HS-5 (cell line): ENCODE results near the gene RASGEF1C.

ENCODE experiments used
- DNase-seq: peaks from one replicate; pipeline ENCODE4 v3.0.0-alpha.2; 2012; ENCODE audit warnings: low read depth

Gene RASGEF1C

DNA sequence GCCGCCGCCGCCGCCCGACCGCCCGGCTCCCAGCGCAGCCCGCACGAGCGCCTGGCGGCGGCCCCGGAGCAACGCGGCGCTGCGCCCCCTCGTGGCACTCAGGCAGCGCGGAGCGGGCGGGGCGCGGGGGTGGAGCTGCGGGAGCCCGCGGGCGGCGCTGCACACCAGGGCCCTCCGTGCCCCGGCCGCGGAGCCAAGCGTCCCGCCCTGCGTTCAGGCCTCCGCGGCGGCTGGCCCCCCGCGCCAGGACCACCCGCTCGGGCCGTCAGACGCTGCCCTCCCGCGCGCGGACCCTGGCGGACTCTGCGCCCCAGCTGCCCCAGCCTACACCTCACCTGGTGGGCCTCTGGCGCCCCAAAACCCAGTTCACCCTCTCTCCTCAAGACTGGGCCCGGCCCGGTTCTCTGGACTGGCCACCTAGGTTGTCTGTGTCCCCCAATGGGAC is at the start of gene RASGEF1C:
TSS of gene RASGEF1C (minus strand) at position 75 of the 445 bp plus-strand sequence. CDS start 71,159 bp downstream, outside the sequence.
- DNase-seq, result no peak

DNA sequence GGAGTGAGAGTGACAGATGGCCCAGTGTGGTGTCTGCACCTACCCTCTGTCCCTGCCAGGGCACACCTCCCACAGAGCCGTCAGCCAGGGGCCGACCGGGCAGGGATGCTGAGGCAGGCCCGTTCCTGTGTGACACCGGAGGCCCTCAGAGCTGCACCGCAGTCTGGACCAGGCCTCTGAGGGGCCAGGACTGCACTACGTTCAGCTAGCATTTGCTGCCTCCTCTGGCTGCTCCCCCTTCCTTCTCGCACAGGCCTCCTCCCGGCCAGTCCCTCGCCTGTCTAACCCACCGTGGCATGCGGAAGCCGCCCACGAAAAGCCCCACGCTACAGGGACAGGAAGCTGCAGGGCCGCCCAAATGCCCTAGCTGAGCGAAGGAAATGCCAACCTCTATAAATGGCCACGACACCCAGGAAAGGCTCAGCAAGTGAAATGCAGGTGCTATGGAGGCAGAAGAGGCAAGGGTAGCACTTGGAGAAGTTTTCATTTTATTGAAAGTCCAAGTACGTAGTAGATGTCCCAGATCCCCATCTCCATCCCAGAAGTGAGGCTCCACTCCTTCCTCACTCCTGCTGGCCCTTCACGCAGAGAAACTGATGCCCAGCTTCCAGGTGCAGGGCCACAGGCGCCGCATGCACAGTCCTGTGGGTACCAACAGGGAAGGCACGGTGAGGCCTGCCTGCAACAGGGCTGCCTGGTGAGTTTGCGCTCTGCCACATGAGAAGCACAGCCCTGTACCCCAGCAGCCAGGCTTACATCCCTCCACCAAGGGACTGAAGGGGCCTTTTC is 44.2 kb upstream of the RASGEF1C start:
- DNase-seq, result no peak

DNA sequence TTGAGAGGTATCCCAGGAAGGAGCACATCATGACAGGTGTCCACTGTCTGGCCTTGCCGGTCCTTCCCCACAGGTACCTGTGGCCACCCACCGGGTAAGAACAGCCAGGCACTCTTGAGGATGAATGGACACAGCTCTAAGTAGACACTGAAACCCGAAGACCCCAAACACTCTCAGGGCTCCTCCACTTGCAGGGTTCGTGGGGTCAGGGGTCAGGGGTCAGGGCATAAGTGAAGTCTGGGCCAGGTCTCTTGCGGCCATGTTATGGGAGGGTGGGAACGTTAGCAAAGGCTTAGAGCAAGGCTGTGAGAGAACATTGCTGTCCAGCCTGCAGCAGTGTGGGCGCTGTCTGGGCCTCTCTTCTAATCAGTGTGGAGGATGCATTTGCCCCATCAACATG is 42.9 kb upstream of the RASGEF1C start:
- no peak for DNase-seq

DNA sequence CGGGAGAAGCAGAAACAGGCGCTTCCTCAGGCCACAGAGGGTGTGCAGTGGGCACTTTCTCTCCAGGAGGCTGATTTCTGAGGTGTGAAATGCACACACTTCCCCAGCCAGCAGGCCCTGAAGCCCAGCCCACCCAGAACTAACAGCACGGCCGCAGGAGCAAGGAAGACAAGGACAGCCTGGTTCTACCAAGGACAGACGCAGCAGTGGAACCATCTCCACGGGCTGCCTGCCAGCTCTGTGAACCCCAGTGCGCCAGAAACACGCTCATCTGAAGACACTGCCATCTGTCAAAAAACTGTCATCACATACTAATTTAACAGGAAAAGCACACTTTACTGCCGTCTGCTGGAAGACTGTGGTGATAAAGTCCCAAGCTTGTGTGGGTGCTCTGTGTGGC is 42.1 kb upstream of the RASGEF1C start:
- no peak for DNase-seq

DNA sequence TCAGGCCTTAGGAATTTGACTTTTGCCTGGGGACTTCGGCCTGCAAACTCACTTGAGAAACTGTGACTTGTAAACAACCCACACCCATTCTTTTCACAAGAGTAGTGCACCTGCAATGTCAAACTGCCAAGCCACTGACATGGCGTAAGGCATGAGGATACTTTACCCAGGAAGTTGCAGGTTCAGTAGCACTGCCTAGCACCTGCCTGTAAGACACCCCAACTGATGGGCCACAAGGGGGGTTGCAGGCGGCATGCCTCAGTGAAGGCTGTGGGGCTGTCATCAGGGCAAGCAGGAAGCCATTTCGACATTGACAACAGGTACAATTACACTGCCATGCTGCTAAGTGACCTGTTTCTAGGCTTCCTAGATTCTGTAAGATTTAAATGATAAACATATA is 41.3 kb upstream of the RASGEF1C start:
- no peak for DNase-seq

DNA sequence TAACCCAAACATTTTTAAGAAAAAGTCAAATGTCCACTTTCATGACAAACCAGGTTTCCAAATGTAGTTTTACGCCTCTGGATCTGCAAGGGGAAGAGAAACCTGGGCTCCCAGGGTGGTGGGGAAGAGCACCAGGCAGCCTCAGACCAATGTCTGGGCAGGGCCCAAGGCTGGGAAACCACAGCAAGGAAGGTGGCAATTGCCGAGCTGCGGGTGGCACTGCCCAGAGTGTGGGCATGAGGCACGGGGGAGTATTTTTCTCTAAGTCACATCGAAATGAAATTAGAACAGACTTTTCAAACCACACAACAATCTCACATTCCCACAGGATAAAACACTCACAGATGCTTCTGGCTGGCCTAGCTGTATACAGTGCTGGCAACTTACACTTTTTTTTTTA is 32.6 kb upstream of the RASGEF1C start:
- no peak for DNase-seq

DNA sequence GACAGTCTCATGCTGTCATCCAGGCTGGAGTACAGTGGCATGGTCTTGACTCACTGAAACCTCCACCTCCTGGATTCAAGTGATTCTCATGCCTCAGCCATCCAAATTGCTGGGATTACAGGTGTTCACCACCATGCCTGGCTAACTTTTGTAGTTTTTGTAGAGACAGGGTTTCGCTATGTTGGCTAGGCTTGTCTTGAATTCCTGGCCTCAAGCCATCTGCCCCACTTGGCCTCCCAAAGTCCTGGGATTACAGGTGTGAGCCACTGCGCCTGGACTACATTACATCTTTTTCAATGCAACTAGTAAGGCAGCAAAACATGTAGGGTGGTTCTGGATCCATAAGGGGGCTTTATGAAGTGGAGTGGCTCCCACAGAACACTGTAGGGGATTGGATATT is 29.6 kb upstream of the RASGEF1C start:
- DNase-seq, result no peak

DNA sequence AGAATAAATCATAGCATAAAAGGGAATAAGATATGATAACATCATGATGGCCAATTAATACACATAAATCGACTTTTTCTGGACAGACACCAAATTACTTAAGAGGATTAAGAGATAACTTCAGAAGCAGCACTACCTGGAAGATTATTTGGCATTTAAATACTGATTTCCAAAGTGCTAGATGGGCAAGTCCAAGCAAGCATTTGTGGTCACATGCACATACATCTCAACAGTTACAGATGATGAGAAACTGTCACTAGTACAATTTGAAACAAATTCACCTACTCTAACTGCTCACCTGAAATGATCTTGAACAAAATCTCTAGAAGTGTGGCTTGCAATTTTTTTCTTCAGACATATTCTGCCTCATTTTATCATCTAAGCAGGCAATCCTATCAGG is 26.8 kb upstream of the RASGEF1C start:
- no peak for DNase-seq

DNA sequence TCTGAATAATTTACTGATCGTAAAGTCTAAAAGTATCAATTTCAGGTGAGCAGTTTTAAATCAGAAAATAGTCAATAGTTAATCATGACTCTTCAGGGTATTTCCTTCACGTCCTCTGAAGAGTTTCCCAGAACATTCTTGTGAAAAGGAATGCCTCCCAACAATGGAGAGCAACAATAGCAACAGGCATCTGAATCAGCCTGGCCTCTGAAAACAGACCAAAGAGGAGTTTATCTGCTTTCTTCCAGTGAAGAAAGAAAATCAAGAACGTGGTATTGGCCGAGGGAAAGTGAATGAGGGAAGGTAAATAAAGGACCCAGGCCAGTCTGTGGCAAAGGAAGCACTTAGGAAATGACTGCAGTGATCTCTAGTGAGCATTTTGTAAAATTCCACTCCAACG is 26.1 kb upstream of the RASGEF1C start:
- no peak for DNase-seq

DNA sequence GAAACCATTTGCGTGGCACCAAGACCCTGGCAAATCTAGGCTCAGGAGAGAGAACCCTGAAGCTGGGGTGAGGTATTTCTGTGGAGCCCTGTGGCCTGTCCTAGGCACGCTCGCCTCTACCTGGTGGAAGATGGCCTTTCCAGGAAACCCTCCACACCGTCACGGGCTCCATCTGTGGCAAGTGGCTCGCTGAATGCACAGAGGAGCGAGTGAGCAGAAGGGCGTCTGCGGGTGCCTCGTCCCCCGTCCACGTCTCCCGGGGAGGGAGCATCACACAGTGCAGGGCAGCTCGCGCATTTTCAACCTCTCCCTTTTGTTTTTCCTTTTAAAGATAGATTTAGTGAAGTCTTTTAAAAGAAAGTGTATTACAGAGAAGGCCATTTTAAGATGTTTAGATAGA is 25.3 kb upstream of the RASGEF1C start:
- no peak for DNase-seq

DNA sequence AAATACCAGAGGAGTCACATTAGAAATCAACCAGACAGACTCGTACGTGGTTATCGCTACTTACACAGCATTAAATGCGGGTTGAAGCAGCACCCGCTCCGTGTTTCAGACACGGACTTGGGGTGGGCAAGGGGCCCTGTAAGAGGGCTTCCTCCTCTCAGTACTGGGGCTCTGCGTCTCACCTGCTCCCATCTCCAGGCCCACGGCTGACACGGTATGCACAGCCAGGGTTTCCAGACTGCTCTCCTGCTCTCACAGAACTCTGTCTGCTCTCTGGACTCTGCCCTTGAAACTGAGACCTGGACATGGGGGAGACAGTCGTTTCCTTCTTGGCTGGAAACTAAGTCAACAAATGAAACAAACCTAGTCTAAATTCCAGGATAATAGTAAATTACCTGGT is 24.7 kb upstream of the RASGEF1C start:
- DNase-seq, result no peak

DNA sequence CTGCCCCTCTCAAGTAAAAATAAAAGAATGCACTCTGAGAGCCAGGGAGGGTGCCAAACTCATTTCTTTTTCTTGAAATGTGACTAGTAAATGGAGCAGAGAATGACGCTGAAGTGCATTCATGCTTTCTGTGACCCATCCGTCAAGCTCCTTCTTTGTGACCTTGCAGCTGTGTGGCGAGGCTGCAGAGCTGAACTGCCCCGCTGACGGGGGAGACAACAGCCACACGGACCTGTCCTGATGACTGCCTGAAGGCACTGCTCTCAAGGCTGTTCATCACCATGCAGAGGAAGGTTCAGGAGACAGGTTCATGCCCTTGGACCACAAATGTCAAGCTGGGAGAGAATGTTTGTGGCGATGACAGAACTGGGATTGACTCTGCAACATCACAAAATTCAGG is 21.0 kb upstream of the RASGEF1C start:
- DNase-seq, result no peak

DNA sequence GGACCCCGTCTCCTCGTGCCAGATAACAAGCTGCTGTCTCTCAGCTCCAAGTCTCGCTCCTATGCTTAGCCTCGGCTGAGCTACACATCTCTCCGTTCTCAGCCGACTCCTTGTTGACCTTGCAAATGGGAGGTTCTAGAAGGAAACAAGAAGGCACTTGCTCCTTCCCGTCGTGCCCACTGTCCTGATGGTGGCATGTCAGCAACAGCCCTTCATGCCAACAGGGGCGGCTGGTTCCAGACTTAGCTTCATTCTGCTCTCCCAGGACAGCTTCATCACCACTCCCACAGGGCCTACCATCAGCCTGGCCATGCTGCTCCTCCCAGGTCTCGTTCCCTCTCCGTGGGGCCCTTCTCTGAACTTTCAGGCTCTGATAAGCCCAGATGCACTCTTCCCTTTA is 13.0 kb upstream of the RASGEF1C start:
- DNase-seq, result no peak

DNA sequence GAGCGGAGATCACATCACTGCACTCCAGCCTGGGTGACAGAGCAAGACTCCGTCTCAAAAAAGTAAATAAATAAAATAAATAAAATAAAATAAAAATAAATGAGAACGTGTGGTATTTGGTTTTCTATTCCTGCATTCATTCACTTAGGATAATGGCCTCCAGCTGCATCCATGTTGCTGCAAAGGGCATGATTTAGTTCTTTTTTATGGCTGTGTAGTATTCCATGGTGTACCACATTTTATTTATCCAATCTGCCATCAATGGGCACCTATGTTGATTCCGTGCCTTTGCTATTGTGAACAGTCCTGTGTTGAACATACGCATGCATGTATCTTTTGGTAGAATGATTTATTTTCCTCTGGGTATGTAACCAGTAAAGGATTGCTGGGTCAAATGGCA is 8.8 kb upstream of the RASGEF1C start:
- DNase-seq, result no peak

DNA sequence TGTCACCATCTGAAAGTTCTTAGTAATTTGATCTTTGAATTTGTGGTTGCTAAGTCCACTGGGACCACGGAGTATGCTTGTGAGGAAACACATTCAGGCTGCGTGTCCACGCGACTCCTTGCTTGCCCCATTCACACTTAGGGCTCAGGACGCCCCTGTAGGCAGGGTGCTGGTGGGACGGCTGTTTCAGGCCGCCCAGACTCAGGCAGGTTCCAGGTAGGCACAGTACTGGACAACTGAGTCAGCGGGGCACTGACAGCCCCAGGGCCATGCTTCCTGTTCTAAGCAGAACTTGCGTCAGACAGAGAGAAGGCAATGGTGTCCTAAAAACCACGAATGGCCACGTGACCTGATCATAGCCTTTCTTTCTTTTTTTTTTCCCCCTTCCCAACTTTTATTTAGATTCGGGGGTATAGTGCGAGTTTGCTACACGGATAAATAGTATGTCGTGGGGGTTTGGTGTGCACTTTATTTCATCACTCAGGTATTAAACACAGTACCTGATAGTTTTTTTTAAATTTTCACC is 7.7 kb upstream of the RASGEF1C start:
- DNase-seq, result no peak

DNA sequence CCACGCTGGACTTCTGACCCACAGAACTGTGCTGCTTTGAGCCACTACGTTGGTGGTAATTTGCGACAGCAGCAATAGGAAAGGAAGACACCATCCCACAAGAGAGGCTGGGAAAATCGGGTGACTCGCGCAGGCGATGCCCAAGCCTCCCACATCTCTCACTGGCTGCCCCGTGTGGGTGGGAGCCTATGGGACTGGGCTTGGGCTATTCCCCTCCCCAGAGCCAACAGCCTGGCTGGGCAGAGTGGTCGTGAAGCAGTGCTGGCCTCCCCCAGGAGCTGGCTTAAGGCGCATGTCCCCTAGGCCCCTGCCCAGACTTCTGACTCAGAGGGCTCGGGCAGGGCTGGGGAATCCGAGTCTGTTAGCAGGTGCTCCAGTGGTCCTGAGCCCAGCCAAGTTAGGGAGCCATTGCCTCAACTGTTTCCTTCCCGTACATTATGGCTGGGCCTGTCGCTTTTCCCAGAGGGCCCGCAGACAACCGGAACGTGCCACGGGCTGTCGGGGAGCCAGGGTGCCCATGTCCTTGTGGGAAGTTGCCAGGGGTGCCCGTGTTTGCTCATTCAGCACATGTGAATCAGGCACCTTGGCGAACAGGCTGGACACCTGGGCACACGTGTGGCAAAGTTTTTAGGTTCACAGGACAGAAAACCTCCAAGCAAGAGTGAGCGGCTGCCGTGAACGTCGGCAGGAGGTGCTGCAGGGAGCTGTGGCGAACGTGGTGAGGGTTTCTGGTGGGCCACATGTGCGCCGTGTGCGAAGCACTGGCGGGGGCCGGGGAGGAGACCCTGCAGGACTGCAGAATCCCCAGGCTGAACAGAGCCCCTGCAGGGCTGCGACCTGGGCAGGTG is 7.0 kb upstream of the RASGEF1C start:
- DNase-seq, result no peak

DNA sequence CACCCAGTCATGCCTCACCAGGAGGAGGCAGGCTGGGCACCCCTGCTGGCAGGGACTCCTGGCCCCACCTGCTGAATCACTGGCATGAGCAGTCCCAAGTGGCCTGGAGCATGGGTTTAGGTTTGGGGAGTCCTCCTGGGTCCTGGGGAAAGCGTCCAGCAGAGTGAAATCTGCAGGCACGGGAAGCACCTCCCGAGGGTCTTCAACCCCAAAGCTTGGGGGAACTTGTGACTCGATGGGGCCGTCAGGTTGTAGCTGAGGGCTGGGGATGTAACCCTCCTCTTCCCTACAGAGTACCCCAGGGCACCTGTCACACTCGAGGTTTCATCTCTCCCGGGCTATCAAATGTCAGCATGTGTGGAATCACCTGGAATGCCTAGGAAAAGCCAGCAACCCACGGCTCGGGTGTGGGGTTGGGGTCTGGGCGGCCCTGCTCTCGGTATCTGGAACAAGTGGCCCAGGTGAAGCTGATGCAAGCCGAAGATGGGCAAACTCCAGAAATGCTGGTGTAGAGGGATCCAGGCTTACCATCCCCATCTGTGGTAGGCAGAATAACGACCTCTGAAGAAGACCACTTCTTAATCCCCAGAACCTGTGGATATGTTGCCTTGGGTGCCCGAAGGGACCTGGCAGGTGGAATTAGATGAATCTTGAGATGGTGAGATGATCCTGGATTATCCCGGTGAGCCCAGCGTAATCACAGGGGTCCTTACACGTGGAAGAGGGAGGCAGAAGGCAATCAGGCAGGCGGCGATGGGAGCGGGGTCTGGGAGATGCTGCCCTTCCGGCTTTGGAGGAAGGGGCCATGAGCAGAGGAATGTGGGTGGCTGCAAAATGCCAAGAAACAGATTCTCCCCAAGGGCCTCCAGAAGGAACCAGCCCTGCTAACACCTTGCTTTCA is 6.1 kb upstream of the RASGEF1C start:
- no peak for DNase-seq

DNA sequence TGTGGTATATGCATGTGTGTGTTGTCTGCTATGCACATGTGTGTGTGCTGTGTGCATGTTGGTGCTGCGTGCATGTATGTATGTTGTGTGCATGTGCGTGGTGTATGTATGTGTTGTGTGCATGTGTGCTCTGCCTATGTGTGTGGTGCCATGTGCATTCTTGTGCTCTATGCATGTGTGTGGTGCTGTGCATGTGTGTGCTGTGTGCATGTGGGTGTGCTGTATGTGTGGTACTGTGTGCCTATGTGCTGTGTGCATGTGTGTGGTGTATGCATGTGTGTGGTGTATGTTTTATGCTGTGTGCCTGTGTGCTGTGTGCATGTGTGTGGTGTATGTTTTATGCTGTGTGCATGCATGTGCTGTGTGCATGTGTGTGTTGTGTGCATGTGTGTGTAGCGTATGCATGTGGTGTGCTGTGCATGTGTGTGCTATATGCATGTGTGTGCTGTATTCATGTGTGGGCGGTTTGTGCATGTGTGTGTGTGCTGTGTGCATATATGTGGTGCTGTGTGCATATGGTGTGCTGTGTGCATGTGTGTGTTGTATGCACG is 4.7 kb upstream of the RASGEF1C start:
- DNase-seq, result no peak

DNA sequence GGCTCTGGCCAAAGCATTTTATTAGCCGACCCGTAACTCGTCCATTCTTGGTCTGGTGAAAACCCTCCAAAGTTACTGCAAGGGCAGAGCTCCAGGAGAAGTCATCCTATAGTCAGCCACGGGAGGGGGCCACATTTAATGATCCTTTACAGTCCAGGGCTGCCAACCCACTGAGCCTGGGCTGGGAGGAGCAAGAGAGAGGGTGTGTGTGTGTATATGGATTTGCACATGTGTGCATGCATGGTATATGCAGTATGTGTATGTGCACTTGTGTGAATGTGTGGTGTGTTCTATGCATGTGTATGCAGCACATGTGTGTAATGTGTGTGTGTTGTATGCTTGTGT is 4.2 kb upstream of the RASGEF1C start:
- DNase-seq, result no peak

DNA sequence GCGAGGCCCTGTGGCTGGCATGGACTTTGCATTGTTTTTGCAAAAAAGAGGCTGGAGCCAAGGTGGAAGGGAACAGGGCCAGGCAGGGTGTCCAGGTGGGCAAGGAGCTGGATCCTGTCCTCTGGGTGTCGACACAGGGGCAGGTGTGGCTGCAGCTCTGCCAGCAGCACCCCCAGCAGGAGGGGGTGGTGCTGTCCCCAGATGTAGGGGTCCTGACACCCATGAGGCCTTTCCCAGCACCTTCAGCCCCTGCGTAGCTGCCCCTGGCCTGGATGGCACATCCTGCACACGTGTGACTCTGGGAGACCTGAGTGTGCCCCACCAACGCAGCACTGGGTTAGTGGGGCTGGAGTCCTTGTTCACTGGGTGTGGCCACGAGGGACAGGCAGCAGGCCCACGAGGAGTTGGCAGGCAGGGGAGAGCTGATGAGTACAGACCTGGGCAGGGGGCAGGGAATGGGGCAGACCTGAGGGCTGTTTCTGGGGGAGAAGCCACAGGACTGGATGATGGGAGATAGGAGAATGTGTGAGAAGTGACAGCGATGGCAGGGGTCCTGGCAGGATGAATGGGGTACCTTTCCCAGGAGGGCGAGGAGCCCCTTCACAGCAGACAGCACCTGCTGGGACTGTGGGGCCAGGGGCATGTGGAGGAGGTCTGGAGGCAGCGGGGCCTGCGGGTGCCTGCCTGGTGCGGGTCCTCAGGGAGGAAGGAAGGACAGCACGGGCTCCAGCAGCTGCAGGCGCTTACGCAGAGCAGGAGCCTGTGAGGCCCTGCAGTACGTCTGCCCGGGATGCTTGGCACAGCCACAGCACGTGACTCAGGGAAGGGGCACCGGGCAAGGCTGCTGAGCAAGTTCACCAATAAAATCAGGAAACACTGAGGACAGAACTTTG is 3.6 kb upstream of the RASGEF1C start:
- no peak for DNase-seq

DNA sequence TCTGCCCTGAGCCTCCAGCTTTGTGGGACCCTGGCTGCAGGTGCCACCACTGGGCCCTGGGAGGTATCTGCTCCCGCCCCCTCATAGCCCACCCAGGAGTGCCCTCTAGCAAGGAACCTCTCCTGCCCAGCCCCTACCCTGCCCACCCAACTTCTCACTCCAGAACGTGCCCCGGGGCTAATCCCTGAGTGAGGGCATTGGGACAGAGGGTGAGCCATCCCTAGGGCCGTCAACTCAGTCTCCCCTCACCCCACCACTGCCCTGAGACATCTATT is 2.7 kb upstream of the RASGEF1C start:
- no peak for DNase-seq
